HG03442 (cell line): ENCODE results near the gene OR8G5.

Experiments
- ATAC-seq: cut with Tn5 transposase; IDR thresholded peaks from one replicate; pipeline ENCODE4 v1.9.1; 2021; ENCODE audit warnings: mild to moderate bottlenecking, moderate library complexity; ENCODE audit not compliant: unreplicated experiment

Gene OR8G5

DNA sequence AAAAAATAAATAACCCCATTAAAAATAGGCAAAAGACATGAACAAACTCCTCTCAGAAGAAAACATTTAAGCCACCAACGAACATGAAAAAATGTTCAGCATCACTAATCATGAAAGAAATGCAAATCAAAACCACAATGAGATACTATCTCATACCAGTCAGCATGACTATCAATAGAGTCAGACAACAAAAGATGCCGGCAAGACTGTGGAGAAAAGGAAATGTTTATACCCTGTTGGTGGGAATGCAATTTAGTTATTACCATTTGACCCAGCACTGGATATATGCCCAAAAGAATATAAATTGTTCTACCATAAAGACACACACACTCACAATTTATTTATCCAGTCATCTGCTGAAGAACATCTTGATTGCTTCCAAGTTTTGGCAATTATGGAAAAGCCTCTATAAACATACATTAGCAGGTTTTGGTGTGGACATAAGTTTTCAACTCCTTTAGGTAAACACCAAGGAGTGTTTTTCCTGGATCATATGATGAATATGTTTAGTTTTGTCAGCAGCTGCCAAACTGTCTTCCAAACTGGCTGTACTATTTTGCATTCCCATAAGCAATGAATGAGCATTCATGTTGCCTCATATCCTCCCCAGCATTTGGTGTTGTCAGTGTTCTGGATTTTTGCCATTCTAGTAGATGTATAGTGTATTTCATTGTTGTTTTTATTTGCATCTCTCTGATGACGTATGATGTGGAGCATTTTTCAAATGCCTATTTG, 29.6 kb downstream of the OR8G5 start:
- no peak for ATAC-seq

DNA sequence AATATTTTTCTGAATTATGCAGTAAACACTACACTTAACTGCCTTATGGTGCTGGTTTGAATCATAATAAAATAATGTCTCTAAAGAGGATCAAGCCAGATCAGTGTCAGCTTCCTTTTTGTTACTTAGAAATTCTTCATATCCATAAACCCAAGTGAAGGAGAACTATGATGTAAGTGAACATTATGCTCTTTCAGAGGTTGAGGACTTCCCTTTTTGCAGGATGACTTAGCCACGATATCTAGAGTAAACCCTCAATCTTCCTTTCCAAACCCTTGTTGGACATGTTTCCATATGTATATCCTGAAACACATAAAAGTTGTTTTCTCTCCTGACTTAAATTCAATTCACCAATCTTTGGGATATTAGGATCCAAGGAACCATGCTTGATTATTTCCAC, 38.5 kb downstream of the OR8G5 start:
- no peak for ATAC-seq

GRCh38 chr11:124296016-124296415, 39.8 kb downstream of the OR8G5 start:
- ATAC-seq, result no peak

- ATAC-seq, result no peak
Measured at GRCh38 chr11:124297921-124298320, 41.7 kb downstream of the OR8G5 start.

GRCh38 chr11:124301548-124301947, 45.4 kb downstream of the OR8G5 start:
- no peak for ATAC-seq

DNA sequence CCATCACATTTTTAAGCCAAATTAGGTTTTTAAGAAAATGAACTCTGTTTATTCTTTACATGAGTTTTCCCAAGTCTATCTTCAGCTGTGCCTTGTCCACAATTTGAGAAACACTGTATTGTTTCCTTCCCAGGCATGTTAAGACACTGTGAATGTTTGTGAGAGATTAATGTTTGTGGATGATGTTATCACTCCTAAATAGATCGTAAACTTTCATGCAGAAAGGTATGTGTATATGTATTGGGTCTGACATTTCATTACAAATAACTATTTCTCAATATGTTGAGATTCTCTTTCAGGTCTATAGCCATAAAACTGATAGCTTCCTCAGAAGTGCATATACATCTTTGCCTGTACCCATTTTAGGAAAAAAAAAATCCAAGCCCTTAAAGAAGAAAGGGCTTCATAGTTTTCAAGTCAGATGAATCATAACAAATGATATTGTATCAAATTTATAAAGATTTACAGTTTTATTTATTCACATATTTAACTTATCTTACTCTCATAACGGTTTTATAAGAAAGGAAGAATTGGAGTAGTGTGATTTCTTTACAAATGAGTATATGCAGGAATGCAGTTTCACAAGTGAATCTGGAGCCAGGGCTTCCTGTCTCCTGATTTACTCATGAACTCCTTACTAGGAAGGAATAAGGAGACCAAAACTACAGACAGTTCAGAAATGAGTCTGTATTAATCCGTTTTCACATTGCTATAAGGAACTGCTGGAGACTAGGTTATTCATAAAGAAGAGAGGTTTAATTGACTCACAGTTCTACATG, 46.4 kb downstream of the OR8G5 start:
- ATAC-seq, result no peak

- no peak for ATAC-seq
Measured at GRCh38 chr11:124307093-124307492, 50.9 kb downstream of the OR8G5 start.

GRCh38 chr11:124310721-124311120, 54.5 kb downstream of the OR8G5 start:
- ATAC-seq, result no peak

GRCh38 chr11:124311269-124311668, 55.1 kb downstream of the OR8G5 start:
- ATAC-seq, result no peak

GRCh38 chr11:124311670-124312069, 55.5 kb downstream of the OR8G5 start:
- no peak for ATAC-seq

GRCh38 chr11:124313131-124313530, 57.0 kb downstream of the OR8G5 start:
- no peak for ATAC-seq

DNA sequence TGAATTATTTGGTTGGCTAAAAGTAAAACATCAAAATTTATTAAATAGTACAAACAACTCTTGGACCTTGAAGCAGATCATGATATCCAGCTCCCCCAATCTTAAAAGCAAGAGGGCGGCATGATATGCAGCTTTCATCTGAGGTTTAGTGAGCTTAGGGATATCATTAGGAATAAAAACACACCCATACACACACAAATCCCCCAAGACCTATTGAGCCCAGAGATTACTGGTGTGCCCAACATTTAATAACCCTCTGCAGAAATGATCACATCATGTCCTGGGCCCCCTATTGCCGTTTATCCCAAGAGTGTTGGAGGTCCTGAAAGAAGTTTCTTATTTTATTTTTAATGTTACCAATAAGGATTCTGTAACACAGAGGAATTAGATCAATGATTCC, 57.7 kb downstream of the OR8G5 start, which contains the start of gene OR8D1:
TSS of gene OR8D1 (minus strand) at position 101 of the 400 bp plus-strand sequence. CDS start 3,183 bp downstream, outside the sequence.
- no peak for ATAC-seq

- ATAC-seq, result no peak
Measured at GRCh38 chr11:124315052-124315451, 58.9 kb downstream of the OR8G5 start.
